PFSK-1 (cell line): ENCODE data around the gene SAPCD2.

ENCODE experiments used
- FOXP2 ChIP-seq: optimal IDR thresholded peaks from 2 replicates; pipeline ENCODE3; 2011; ENCODE audit warnings: borderline replicate concordance, control low read depth, inconsistent platforms; ENCODE audit not compliant: insufficient read depth; ENCODE audit errors: extremely low read length, extremely low read depth
- POLR2AphosphoS5 ChIP-seq: IDR thresholded peaks from 2 replicates; pipeline ENCODE4 v1.6.1; 2012; ENCODE audit warnings: low read depth, mild to moderate bottlenecking, control low read depth, low read length, moderate library complexity
- REST ChIP-seq, 2 experiments: IDR thresholded peaks; 2 replicates each; pipeline versions ENCODE4 v1.6.1 to v1.8.0; 2011 to 2012; ENCODE audit warnings: low read depth in 2 of 2, low read length in 2 of 2, control low read depth in 1 of 2, inconsistent platforms in 1 of 2, mild to moderate bottlenecking in 1 of 2, moderate library complexity in 1 of 2; ENCODE audit not compliant: insufficient read depth in 1 of 2
- SIN3A ChIP-seq: IDR thresholded peaks from 2 replicates; pipeline ENCODE4 v1.6.1; 2012; ENCODE audit warnings: mild to moderate bottlenecking, low read length, moderate library complexity, borderline replicate concordance; ENCODE audit not compliant: insufficient read depth
- TAF1 ChIP-seq: IDR thresholded peaks from 2 replicates; pipeline ENCODE4 v1.6.1; 2012; ENCODE audit warnings: low read length, control low read depth, borderline replicate concordance; ENCODE audit not compliant: insufficient read depth

The SAPCD2 gene

GRCh38 chr9:137107982-137108381 lies 37.6 kb upstream of the SAPCD2 start:
- no peak for TF ChIP-seq SIN3A
- no peak for TF ChIP-seq POLR2AphosphoS5
- no peak for TF ChIP-seq FOXP2
- TF ChIP-seq TAF1 = no peak
- TF ChIP-seq REST (IDR thresholded peaks at IDR 0.05; ENCODE audit: insufficient read depth in 1 of 2, low read depth in 2 of 2, low read length in 2 of 2) = no peak

- TF ChIP-seq REST (IDR thresholded peaks at IDR 0.05; ENCODE audit: insufficient read depth in 1 of 2, low read depth in 2 of 2, low read length in 2 of 2) (no peak), TAF1 (no peak), FOXP2 (no peak), SIN3A (no peak), POLR2AphosphoS5 (no peak)
Observed at GRCh38 chr9:137107312-137107921, 37.1 kb upstream of the SAPCD2 start.

DNA sequence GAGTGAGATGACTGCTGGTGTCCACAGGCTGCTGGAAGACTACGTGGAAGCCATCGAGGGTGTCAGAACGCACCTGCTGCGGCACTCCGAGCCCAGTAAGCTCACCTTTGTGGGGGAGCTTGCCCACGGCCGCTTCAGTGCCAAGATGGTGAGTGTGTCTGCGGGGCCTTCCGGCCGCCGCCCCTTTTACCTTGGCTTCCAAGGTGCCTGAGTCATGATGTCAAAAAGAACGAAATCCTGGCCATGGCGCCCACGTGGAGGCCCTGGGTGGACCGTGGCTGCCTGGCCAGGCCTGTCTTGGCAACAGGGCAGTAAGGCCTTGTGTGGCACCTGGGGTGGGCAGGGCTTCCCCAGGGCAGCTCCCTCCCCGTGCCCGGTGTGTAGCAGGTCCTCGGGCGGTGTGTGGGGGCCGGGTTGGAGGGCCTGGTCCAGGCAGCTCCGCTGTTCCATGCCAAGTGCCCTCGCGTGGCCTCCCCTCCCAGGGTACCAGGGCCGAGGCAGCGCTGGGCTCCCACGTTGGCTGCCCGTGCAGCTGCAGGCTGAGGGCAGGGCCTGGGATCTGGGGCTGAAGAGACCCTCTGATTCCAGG lies 36.4 kb upstream of the SAPCD2 start:
- TF ChIP-seq POLR2AphosphoS5 = no peak
- no peak for TF ChIP-seq FOXP2
- no peak for TF ChIP-seq SIN3A
- TF ChIP-seq TAF1 = no peak
- TF ChIP-seq REST (IDR thresholded peaks at IDR 0.05; ENCODE audit: insufficient read depth in 1 of 2, low read depth in 2 of 2, low read length in 2 of 2) = no peak

GRCh38 chr9:137105814-137106661 lies 35.7 kb upstream of the SAPCD2 start:
- TF ChIP-seq TAF1 (no peak), POLR2AphosphoS5 (no peak), SIN3A (no peak), FOXP2 (no peak), REST (IDR thresholded peaks at IDR 0.05; ENCODE audit: insufficient read depth in 1 of 2, low read depth in 2 of 2, low read length in 2 of 2) (no peak)
